Transverse colon (tissue), 4 donors: Measurements from ENCODE around the gene PRCC. TPM values are rescaled to one million over a fixed set of nuclear protein-coding genes. Genes with fewer than 3 reads are reported as not detected.
A peak's percentile ranks its signal among the peaks of the same experiment; 100 is the strongest.

Source experiments
- DNase-seq: peaks from one replicate; pipeline ENCODE4 v3.0.0-alpha.2; 2019
- H3K27ac ChIP-seq, 4 donors: fragments of 200-600 bp; sonication (generic); 2 replicates each; pipeline ENCODE4 v1.5.1; 2016 to 2018; ENCODE audit warnings: inconsistent platforms in 4 of 4
- H3K27me3 ChIP-seq: fragments of 200-600 bp; sonication (generic); 2 replicates; pipeline ENCODE4 v1.5.1; 2017; ENCODE audit warnings: inconsistent platforms
- H3K36me3 ChIP-seq, 4 donors: fragments of 200-600 bp; sonication (generic); 2 replicates each; pipeline ENCODE4 v1.5.1; 2017 to 2019; ENCODE audit warnings: inconsistent platforms in 4 of 4
- H3K4me1 ChIP-seq, 4 donors: fragments of 200-600 bp; sonication (generic); 2 replicates each; pipeline ENCODE4 v1.5.1; 2017 to 2020; ENCODE audit warnings: inconsistent platforms in 4 of 4
- H3K4me3 ChIP-seq, 4 donors: fragments of 200-600 bp; sonication (generic); 1 replicate in 1 of 4; 2 replicates in 3 of 4; pipeline versions ENCODE4 v1.5.1 to v1.6.1; 2017 to 2019; ENCODE audit warnings: inconsistent platforms in 4 of 4
- H3K9me3 ChIP-seq, 2 donors: fragments of 200-600 bp; sonication (generic); 2 replicates each; pipeline ENCODE4 v1.5.1; 2017 to 2019; ENCODE audit warnings: inconsistent platforms in 2 of 2
- CTCF ChIP-seq, 5 experiments: fragments of 200-600 bp in 3 of 5; fragments of 450-650 bp in 2 of 5; sonication (generic) in 3 of 5; IDR thresholded peaks; 1 replicate in 2 of 5; 2 replicates in 3 of 5; pipeline ENCODE4 v1.5.1; 2016 to 2017; ENCODE audit warnings: antibody characterized with exemption in 5 of 5, inconsistent platforms in 3 of 5, mild to moderate bottlenecking in 2 of 5, moderate library complexity in 1 of 5
- EP300 ChIP-seq: sonication (generic); formaldehyde crosslinking; IDR thresholded peaks from one replicate; pipeline ENCODE4 v1.6.1; 2017; ENCODE audit warnings: antibody characterized with exemption, low read depth
- POLR2A ChIP-seq: fragments of 450-650 bp; IDR thresholded peaks from one replicate; pipeline ENCODE4 v1.6.1; 2016; ENCODE audit warnings: antibody characterized with exemption, mild to moderate bottlenecking, moderate library complexity
- POLR2AphosphoS5 ChIP-seq, 3 donors: sonication (generic); formaldehyde crosslinking; IDR thresholded peaks; one replicate each; pipeline ENCODE4 v1.6.1; 2016; ENCODE audit warnings: antibody characterized with exemption in 3 of 3
- WGBS, 2 donors: methylation state at CpG; one replicate each; pipeline ENCODE4 v1.1.5; 2018; ENCODE audit warnings: low coverage in 1 of 2; 5-methylcytosine and 5-hydroxymethylcytosine counted together
- in situ Hi-C, 4 donors: fragments of 200-750 bp; cut with MboI; loops; one replicate each; pipeline versions ENCODE4 v1.15.0 to v1.15.1; 2017; ENCODE audit warnings: low sequenced_read_pairs in 3 of 4, low pct_ligation_motif_present in 1 of 4, low pct_unique_long_range_greater_than_20kb in 1 of 4
- intact Hi-C: fragments of 100-400 bp; cut with DNase I; formaldehyde crosslinking; loops from one replicate; pipeline ENCODE4 v1.15.1; 2023; ENCODE audit warnings: low total_unique reads
- total RNA-seq, 4 donors: library from RNA; depleted of rRNA; stranded (reverse); fragments of >200 nt; gene quantifications; one replicate each; pipeline ENCODE4 v1.1.0, GENCODE V29; 2016

Gene PRCC
- total RNA-seq, 4 donors from 2014 or later = 15.1 to 69.9 (median 39.4) TPM

- Histone ChIP-seq H3K9me3 (no peaks in the 10 kb centered on the region), H3K4me1 (peaks cover 11 to 22% (median 12%) of the 10 kb centered on the region in 4 donors), H3K4me3 (peak overlapping the region; percentile 24 to 90 (median 61)), H3K36me3 (peaks cover 0 to 17% (median 4%) of the 10 kb centered on the region in 4 donors), H3K27ac (peak overlapping the region; percentile 76 to 89 (median 85)), H3K27me3 (no peaks in the 10 kb centered on the region)
- 10 to 34% methylated on average over 2 to 7 of the region's 7 CpGs for WGBS, 2 donors
- DNase-seq = no peak
- no peak for TF ChIP-seq EP300
- no peak for TF ChIP-seq POLR2AphosphoS5 (IDR thresholded peaks at IDR 0.05)
- no peak for TF ChIP-seq POLR2A
- TF ChIP-seq CTCF (IDR thresholded peaks at IDR 0.05) = no peak
- in situ Hi-C loops = no loop called here
- intact Hi-C loops = no loop called here
Measured at GRCh38 chr1:156740237-156740740, 27.0 kb upstream of the PRCC start.

- peak; percentile 98 for DNase-seq
- H3K4me3 ChIP-seq = peak within 1 kb of the TSS; percentile 24 to 90 (median 61)
- H3K4me1 ChIP-seq = peaks cover 12 to 27% (median 15%) of the 10 kb centered on the region in 4 donors
- H3K27ac ChIP-seq = peak within 1 kb of the TSS; percentile 76 to 89 (median 85)
- in situ Hi-C loops (no loop called here), intact Hi-C loops (no loop called here)
- TF ChIP-seq POLR2AphosphoS5 (IDR thresholded peaks at IDR 0.05) = peak; percentile 72 to 87 (median 74)
- no peak for TF ChIP-seq CTCF (IDR thresholded peaks at IDR 0.05)
- TF ChIP-seq POLR2A = peak; percentile 46
- TF ChIP-seq EP300 = no peak
- WGBS, 2 donors = 0% methylated on average over 37 of the region's 38 CpGs; no CpG with 5 or more reads in 1 of the 2 donors
- peaks cover 0 to 17% (median 4%) of the 10 kb centered on the region in 4 donors for H3K36me3 ChIP-seq
- no peaks in the 10 kb centered on the region for H3K27me3 ChIP-seq
- no peaks in the 10 kb centered on the region for H3K9me3 ChIP-seq
Measured at GRCh38 chr1:156740741-156741480, 26.4 kb upstream of the PRCC start, which contains the start of gene MRPL24. TSS of gene MRPL24 (minus strand) at chr1:156741088. CDS start at chr1:156738704, 2,384 bp downstream.

- Histone ChIP-seq H3K4me1 (peaks cover 17 to 33% (median 21%) of the 10 kb centered on the region in 4 donors), H3K27me3 (no peaks in the 10 kb centered on the region), H3K4me3 (peak overlapping the region in 2 of 4 donors; percentile 1 to 90), H3K27ac (peak overlapping the region; percentile 76 to 89 (median 84)), H3K36me3 (peaks cover 0 to 15% (median 4%) of the 10 kb centered on the region in 4 donors), H3K9me3 (no peaks in the 10 kb centered on the region)
- intact Hi-C loops = no loop called here
- DNase-seq = no peak
- WGBS, 2 donors = 44 to 46% methylated on average over 4 to 8 of the region's 8 CpGs
- TF ChIP-seq EP300 (no peak), POLR2AphosphoS5 (IDR thresholded peaks at IDR 0.05) (no peak), CTCF (IDR thresholded peaks at IDR 0.05) (no peak), POLR2A (no peak)
- in situ Hi-C loops = no loop called here
Measured at GRCh38 chr1:156741481-156741983, 25.8 kb upstream of the PRCC start.

- WGBS, 2 donors = 75% methylated on average over 3 of the region's 3 CpGs; no CpG with 5 or more reads in 1 of the 2 donors
- DNase-seq = no peak
- in situ Hi-C loops = no loop called here
- TF ChIP-seq POLR2AphosphoS5 (IDR thresholded peaks at IDR 0.05) (no peak), POLR2A (no peak), EP300 (no peak), CTCF (IDR thresholded peaks at IDR 0.05) (no peak)
- Histone ChIP-seq H3K36me3 (peaks cover 0 to 10% (median 4%) of the 10 kb centered on the region in 4 donors), H3K9me3 (no peaks in the 10 kb centered on the region), H3K27ac (peak overlapping the region; percentile 76 to 89 (median 84)), H3K27me3 (no peaks in the 10 kb centered on the region), H3K4me1 (peaks cover 17 to 37% (median 25%) of the 10 kb centered on the region in 4 donors), H3K4me3 (no peak overlapping the region)
- intact Hi-C loops = no loop called here
Measured at GRCh38 chr1:156742017-156742416, 25.3 kb upstream of the PRCC start.
